ENCODE data around the gene SMTNL2.
"Not testable (repeated sequence)": the region's sequence is repeated elsewhere in the genome, so short reads cannot be mapped to it uniquely, and the experiment has no call there.

The SMTNL2 gene

GRCh38 chr17:4585638-4585994 lies 1.3 kb downstream of the SMTNL2 start:
- DNase-seq (ENCODE audit: low read depth in 2 of 2) = no peak

- no peak for DNase-seq (ENCODE audit: low read depth in 2 of 2)
Observed at GRCh38 chr17:4586043-4586442, 1.7 kb downstream of the SMTNL2 start.

- no peak for DNase-seq (ENCODE audit: low read depth in 2 of 2)
Observed at GRCh38 chr17:4587195-4587594, 2.9 kb downstream of the SMTNL2 start.

- no peak for DNase-seq (ENCODE audit: low read depth in 2 of 2)
Observed at GRCh38 chr17:4587803-4588202, 3.5 kb downstream of the SMTNL2 start.

- DNase-seq (ENCODE audit: low read depth in 2 of 2) = no peak
Observed at GRCh38 chr17:4588391-4588790, 4.1 kb downstream of the SMTNL2 start.

- DNase-seq (ENCODE audit: low read depth in 2 of 2) = no peak
Observed at GRCh38 chr17:4588898-4589625, 4.7 kb downstream of the SMTNL2 start.

- not testable (repeated sequence) for DNase-seq (ENCODE audit: low read depth in 2 of 2)
Observed at GRCh38 chr17:4590042-4590441, 5.7 kb downstream of the SMTNL2 start.

GRCh38 chr17:4590981-4591453 lies 6.7 kb downstream of the SMTNL2 start:
- DNase-seq (ENCODE audit: low read depth in 2 of 2) = no peak

- no peak for DNase-seq (ENCODE audit: low read depth in 2 of 2)
Observed at GRCh38 chr17:4591529-4591928, 7.2 kb downstream of the SMTNL2 start.

GRCh38 chr17:4592240-4593005 lies 8.1 kb downstream of the SMTNL2 start:
- DNase-seq (ENCODE audit: low read depth in 2 of 2) = no peak

GRCh38 chr17:4593021-4593421 lies 8.7 kb downstream of the SMTNL2 start:
- no peak for DNase-seq (ENCODE audit: low read depth in 2 of 2)

GRCh38 chr17:4594406-4594805 lies 10.1 kb downstream of the SMTNL2 start:
- DNase-seq (ENCODE audit: low read depth in 2 of 2) = no peak

- no peak for DNase-seq (ENCODE audit: low read depth in 2 of 2)
Observed at GRCh38 chr17:4594931-4595684, 10.8 kb downstream of the SMTNL2 start.

GRCh38 chr17:4595685-4596342 lies 11.5 kb downstream of the SMTNL2 start:
- DNase-seq (ENCODE audit: low read depth in 2 of 2) = not testable (repeated sequence)

- no peak for DNase-seq (ENCODE audit: low read depth in 2 of 2)
Observed at GRCh38 chr17:4596636-4597380, 12.5 kb downstream of the SMTNL2 start.

GRCh38 chr17:4597975-4598374 lies 13.6 kb downstream of the SMTNL2 start:
- no peak for DNase-seq (ENCODE audit: low read depth in 2 of 2)

GRCh38 chr17:4598776-4599504 lies 14.6 kb downstream of the SMTNL2 start:
- no peak for DNase-seq (ENCODE audit: low read depth in 2 of 2)

GRCh38 chr17:4599505-4600281 lies 15.4 kb downstream of the SMTNL2 start:
- DNase-seq (ENCODE audit: low read depth in 2 of 2) = no peak

- no peak for DNase-seq (ENCODE audit: low read depth in 2 of 2)
Observed at GRCh38 chr17:4600563-4600962, 16.2 kb downstream of the SMTNL2 start.

GRCh38 chr17:4601326-4601725 lies 17.0 kb downstream of the SMTNL2 start:
- DNase-seq (ENCODE audit: low read depth in 2 of 2) = no peak
